DND-41 (cell line): ENCODE data around the gene PPIP5K2.

Experiments used
- CTCF ChIP-seq: IDR thresholded peaks from 2 replicates; pipeline ENCODE4 v1.5.1; 2012; ENCODE audit warnings: borderline replicate concordance, low read length, moderate library complexity, mild to moderate bottlenecking; ENCODE audit not compliant: poor library complexity, severe bottlenecking; ENCODE audit errors: extremely low read depth
- EZH2 ChIP-seq: IDR thresholded peaks from 3 replicates; pipeline ENCODE4 v1.6.1; 2012; ENCODE audit warnings: borderline replicate concordance, low read depth, mild to moderate bottlenecking, moderate library complexity, low read length, inconsistent platforms; ENCODE audit not compliant: severe bottlenecking

GRCh38 chr5:103237778-103238177, 117.7 kb downstream of the PPIP5K2 start:
- TF ChIP-seq CTCF (no peak), EZH2 (no peak)
